ENCODE data around the gene NDC1.

NDC1 gene

GRCh38 chr1:53731779-53732305 lies 106.3 kb downstream of the NDC1 start:
- DNase-seq (ENCODE audit: low spot score) = no peak
- POLR2A ChIA-PET (ENCODE audit: low non-redundant PET) = no interaction called here
- CTCF ChIA-PET = interaction anchor here (0.7 kb wide), 1 partner anchor 89 kb away, joined by 4 read pairs; no protein-coding TSS in a partner anchor
- H3K27ac ChIP-seq = no peak overlapping the region
- no peak for TF ChIP-seq CTCF (conservative IDR thresholded peaks at IDR 0.05; ENCODE audit: low read depth)

DNA sequence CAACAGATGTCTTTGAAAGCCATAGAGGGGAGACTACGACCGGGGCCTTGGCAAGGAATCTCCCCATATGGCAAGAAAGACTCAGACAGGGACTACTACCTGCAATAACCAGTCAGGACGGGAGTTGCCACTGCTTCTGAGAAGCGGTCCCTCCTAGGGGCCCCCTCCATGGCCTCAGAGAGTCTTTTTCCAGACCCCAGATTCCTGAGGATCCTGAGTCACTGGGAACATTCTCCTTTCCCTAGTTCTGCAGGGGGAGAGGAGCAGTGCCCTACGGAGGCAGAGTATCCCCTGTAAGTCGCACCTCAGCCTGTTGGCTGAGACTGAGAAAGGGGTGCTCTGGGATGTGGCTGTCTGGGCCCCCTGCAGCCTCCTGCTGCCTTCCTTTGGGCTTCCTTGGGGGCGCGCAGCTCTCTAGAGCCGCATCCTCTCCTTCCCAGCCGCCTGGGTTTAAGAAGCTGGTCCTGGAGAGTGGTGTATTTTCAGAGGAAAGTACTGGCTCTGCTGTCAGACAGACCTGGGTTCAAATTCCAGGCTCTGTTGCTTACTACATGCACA lies 107.0 kb downstream of the NDC1 start:
- DNase-seq (ENCODE audit: low spot score) = no peak
- ChIA-PET POLR2A (ENCODE audit: low non-redundant PET) (no interaction called here), CTCF (no interaction called here)
- H3K27ac ChIP-seq = no peak overlapping the region
- TF ChIP-seq CTCF (conservative IDR thresholded peaks at IDR 0.05; ENCODE audit: low read depth) = no peak

GRCh38 chr1:53730224-53730865 lies 107.8 kb downstream of the NDC1 start:
- H3K27ac ChIP-seq = no peak overlapping the region
- no peak for DNase-seq (ENCODE audit: low spot score)
- no peak for TF ChIP-seq CTCF (conservative IDR thresholded peaks at IDR 0.05; ENCODE audit: low read depth)
- POLR2A ChIA-PET (ENCODE audit: low non-redundant PET) = no interaction called here
- CTCF ChIA-PET = no interaction called here

DNA sequence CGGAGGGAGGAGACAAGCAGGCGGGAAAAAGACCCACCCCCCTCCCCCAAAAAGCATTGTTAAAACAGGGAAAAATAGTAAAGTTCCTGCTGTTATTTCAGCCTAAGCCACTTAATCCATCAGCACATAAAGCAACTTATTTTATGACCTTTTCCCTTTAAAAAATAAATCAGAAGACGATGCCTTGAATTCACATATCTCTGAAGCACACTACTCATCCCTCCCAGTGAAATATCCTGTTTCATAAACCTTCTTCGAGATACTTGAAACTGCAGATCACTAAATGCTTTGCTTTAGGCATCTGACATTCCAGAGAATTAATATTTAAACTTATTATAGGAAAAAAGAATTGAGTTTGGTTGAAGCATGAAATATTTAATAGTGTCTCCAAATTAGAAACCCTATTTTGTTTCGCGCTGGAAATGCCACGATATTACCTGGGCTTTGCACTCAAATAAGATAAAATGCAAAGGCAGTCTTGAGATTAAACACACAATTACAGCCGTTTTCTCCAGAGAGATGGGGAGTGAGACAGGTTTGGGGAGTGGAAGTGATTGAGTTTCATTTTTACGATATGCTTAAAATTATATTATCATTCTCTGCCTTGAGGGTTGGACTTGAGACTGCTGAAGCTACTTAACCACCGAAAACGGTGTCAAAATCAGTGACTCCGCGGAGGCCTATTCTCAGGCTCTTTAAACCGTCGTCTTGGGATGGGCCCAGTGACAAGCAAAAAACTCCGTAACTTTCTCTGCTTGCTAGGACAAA lies 108.5 kb downstream of the NDC1 start:
- ChIA-PET CTCF (no interaction called here), POLR2A (ENCODE audit: low non-redundant PET) (no interaction called here)
- DNase-seq (ENCODE audit: low spot score) = no peak
- no peak for TF ChIP-seq CTCF (conservative IDR thresholded peaks at IDR 0.05; ENCODE audit: low read depth)
- no peak overlapping the region for H3K27ac ChIP-seq

GRCh38 chr1:53728702-53729455 lies 109.2 kb downstream of the NDC1 start:
- no peak for DNase-seq (ENCODE audit: low spot score)
- TF ChIP-seq CTCF (conservative IDR thresholded peaks at IDR 0.05; ENCODE audit: low read depth) = no peak
- no peak overlapping the region for H3K27ac ChIP-seq
- POLR2A ChIA-PET (ENCODE audit: low non-redundant PET) = no interaction called here
- CTCF ChIA-PET = no interaction called here

DNA sequence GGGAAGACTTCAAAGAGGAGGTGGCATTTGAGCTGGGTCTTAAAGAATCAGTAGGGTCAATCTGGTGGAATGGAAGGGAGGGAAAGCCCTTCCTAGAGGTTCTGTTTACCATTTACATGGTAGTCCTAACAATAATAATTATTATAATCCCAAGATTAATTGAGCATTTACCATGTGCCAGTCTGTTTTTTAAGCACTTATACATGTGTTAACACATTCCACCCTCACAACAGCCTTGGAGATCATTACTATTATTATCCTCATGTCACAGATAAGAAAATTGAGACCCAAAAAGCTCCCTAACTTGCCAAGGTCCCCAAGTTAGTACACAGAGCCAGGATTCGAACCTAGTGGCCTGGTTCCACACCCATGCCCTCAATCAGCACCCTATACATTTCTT lies 109.9 kb downstream of the NDC1 start:
- CTCF ChIA-PET = no interaction called here
- DNase-seq (ENCODE audit: low spot score) = no peak
- H3K27ac ChIP-seq = no peak overlapping the region
- no peak for TF ChIP-seq CTCF (conservative IDR thresholded peaks at IDR 0.05; ENCODE audit: low read depth)
- POLR2A ChIA-PET (ENCODE audit: low non-redundant PET) = no interaction called here

All from RWPE1 (cell line).